GM19397 (cell line): Measurements from ENCODE around the gene KLHL6.
A peak's percentile ranks its signal among the peaks of the same experiment; 100 is the strongest.
"Not testable (repeated sequence)": the region's sequence is repeated elsewhere in the genome, so short reads cannot be mapped to it uniquely, and the experiment has no call there.

Experiments used
- ATAC-seq: cut with Tn5 transposase; IDR thresholded peaks from one replicate; pipeline ENCODE4 v1.9.1; 2021; ENCODE audit warnings: mild to moderate bottlenecking, moderate library complexity; ENCODE audit not compliant: unreplicated experiment

Gene KLHL6

DNA sequence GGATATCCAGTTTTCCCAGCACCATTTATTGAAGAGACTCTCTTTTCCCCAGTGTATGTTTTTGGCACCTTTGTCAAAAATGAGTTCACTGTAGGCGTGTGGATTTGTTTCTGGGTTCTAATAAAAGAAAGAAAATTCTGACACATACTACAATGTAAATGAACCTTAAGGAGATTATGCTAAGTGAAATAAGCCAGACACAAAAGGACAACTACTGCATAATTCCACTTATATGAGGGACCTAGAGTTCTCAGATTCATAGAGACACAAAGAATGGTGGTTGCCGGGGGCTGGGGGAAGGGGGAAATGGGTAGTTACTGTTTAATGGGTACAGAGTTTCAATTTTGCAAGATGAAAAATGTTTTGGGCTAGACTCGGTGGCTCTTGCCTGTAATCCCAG lies 14.7 kb upstream of the KLHL6 start:
- not testable (repeated sequence) for ATAC-seq

- no peak for ATAC-seq
Measured at GRCh38 chr3:183566880-183567279, 11.4 kb upstream of the KLHL6 start.

GRCh38 chr3:183564046-183564445 lies 8.5 kb upstream of the KLHL6 start:
- no peak for ATAC-seq

GRCh38 chr3:183563536-183563874 lies 8.0 kb upstream of the KLHL6 start:
- ATAC-seq, result no peak

DNA sequence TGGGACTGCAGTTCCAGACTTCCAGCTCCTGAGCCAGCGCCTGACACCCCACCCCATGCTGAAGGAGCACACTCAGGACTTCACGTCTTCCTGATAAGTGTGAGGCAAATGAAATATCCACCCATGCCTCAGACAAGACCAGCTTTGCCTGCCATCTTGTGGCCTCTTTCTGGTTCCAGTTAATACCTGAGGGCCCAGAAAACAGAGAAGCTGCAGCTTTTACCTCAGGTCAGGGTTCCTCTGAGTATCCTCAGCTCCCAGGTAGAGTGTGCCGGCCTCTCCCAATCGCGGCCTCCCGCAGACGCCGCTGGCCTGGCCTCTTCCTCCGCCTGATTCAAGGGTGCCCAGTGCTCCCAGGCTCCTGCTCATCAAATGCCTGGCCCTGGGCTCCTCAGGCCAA lies 5.1 kb upstream of the KLHL6 start:
- no peak for ATAC-seq

GRCh38 chr3:183558495-183558894 lies 3.0 kb upstream of the KLHL6 start:
- no peak for ATAC-seq

DNA sequence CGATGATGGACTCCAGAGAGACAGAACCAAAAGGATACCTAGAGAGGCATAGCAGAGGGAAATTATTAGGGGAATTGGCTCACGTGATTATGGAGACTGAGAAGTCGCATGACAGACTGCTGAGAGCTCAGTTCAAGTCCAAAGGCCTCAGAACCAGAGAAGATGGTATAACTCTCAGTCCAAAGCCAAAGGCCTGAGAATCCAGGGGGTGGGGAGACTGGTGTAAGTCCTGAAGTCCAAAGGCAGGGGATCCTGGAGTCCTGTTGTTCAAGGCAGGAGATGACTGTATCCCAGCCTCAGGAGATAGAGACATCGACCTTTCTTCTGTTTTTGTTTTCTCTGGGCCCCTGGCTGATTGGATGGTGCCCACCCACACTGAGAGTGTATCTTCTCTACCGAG lies 1.2 kb upstream of the KLHL6 start:
- no peak for ATAC-seq

DNA sequence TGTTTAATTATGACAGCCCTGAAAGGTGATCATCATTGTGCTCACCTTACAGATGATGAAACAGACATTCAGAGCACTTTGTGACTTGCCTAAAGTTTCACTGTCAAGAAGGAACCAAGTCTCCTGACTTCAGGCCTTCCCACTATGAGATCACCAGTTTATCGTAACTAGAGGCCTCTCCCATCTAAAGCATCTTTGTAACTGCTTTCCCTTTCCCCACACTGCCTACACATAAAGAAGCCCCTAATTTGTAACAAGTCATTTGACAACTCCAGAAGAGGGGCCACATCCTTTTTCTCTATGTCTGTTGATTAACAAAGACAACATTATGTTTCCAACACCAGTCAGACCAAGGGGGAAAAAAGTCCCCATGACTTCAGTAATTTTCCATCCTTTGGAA lies 1.1 kb downstream of the KLHL6 start:
- no peak for ATAC-seq

DNA sequence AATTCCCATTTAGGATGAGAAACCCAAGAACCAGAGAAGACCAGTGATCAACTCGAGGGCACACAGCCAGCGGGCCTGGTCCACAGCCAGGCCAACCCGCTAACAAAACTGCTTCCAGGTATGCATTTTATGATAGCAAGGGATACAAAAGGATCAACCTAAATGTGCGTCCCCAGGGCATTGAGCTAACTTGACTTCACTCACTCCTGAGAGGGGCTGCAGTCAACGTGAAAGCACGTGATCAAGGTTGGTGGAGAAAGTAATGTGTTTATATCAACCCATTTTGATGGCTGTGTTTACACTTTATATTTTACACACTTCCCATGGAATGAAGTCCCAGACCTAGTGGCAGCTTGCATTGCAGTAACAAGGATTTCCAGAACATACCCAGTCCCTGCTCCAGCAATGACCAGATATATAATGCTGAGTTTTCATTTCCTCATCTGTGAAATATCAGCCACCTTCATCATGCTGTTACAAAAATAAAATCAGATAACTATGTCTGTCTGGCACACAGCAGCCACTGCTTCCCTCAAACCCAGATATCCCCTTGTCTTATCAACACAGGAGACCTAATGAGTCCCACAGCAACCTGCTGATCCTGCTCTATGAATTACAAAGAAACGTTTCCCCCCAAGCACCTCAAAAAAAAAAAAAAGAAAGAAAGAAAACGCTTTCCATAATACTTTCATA lies 2.0 kb downstream of the KLHL6 start:
- ATAC-seq, result no peak

- no peak for ATAC-seq
Measured at GRCh38 chr3:183551930-183552329, 3.6 kb downstream of the KLHL6 start.

DNA sequence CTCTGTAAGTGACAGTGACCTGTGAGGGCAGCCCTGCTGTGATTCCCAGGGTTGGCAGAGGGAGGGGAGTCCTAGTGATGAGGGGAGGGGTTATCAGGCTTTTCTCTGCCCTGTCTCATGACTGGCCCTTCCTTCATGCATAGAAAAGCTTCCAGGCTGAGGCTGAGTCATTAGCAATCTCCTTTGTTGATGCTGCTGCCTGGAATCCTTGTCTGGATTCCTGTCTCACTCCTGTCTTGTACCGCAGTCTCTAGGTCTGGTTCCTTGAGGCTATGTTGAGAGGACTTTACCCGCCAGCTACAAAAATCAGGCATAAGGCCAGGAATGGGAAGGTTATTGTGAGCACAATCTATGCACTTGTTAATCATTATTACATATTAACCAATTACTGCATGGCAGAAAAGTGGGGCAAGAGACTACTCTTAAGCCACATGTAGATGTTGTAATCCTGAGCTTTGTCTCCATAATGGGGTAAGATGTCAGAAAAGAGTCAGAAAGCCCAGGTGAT lies 7.2 kb downstream of the KLHL6 start:
- no peak for ATAC-seq

- no peak for ATAC-seq
Measured at GRCh38 chr3:183546625-183547024, 8.9 kb downstream of the KLHL6 start.

GRCh38 chr3:183545708-183546107 lies 9.8 kb downstream of the KLHL6 start:
- ATAC-seq, result no peak

GRCh38 chr3:183542355-183542754 lies 13.2 kb downstream of the KLHL6 start:
- ATAC-seq, result no peak

DNA sequence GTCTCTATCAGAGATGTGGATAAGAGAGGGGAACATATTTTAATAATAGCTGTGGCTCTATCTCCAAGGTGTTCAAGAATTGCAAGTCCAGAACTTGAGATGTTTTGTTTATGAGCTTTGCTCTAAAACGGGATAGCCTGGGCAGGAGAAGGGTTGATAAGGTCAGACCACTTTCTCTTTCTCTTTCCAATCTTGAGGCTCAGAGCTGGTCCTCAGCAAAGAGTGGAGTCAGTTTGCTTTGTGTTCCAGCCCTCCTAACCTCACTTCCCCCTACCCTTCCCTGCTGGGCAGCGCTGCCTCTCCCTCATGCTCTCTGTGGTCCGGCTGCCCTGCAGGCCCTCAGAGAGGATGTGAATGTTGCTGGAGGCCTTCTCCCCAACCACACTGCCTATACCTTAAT lies 13.8 kb downstream of the KLHL6 start:
- ATAC-seq, result no peak

- ATAC-seq, result no peak
Measured at GRCh38 chr3:183541235-183541655, 14.3 kb downstream of the KLHL6 start.

DNA sequence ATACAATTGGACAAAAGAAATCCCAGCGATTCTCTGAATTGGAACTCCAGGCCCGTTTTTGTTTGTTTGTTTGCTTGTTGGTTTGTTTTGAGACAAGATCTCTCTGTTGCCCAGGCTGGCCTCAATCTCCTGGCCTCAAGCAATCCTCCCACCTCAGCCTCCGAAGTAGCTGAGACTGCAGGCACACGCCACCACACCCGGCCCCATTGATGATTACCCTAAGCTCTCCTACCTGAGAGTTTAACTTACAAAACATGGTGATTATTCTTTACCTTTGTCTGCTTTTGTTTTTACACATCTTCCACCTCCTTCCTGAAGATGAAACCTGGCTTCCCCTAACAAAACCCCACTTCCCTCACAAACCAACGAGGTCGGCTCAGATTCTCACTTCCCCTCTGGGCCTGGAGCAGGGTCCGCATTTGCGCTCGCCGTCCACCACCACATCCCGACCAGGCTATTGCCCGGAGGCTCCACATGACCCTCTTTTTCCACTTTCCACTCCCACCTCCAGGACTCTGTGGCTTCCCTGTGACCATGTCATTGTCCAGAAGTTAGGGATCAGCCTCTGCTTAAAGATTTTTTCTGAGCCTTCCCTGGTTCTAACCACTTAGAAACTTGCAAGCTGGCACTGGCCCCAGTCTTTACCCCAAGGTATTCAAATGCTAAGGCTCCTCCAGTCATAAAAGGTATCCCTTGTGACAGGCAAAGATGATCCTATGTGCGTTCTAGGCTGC lies 14.8 kb downstream of the KLHL6 start:
- ATAC-seq, result no peak

DNA sequence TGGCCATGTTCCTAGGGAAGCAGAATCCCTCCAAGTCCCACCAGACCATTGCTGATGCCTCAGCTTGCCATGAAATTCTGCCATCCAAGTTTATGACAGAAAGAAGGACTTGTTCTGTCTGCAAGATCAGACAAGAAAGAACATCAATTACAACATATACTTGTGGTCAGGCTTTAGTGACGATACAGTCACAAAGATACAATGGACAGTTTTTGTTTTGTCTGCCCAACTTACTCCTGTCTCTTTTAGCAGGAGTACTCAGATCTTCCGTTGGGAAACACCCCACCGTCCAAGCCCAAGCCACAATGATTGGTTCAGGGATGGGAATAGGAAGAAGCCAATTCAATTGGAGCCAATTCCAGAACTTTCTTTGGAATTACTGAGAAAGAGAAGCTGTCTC lies 15.7 kb downstream of the KLHL6 start:
- no peak for ATAC-seq

DNA sequence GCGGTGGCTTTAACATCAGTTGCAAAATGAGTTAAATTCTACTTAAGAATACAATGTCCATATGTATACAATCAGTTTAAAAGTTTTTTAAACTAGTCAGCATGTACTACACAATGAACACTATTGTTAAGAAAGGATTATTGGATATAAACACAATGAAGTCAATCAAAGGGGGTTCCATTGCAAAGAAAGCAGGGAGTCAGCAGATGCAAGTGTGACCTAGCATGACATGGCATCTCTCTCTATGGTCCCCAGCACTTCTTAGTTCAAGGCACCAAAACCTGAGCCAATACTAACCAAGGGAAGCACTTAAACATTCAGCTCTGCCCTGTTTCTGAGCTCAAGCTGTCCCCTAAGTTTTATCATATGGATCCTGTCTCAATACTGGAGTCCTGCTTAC lies 17.0 kb downstream of the KLHL6 start:
- ATAC-seq, result no peak

DNA sequence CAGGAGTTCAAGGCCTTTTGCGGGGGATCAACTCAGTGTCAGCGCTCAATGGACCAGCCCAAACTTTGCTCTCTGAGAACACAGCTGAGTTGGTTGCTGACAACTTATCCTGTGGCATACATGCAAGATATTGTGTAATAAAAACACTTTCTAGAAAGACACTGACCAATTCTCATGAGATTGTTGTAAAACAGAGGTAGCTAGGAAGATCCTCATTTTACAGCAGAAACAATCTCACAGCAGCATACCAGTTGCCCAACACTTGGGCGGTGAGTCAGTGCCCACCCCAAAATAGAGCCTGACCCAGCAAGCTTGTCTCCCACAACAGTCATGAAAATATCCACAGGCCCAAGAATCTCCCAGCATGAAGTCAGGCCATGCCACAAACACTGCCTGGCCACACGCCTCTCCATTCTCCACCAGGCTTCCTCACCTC lies 18.2 kb downstream of the KLHL6 start:
- ATAC-seq, result no peak

- ATAC-seq, result peak; percentile 50
Measured at GRCh38 chr3:183536238-183536880, 19.1 kb downstream of the KLHL6 start.

DNA sequence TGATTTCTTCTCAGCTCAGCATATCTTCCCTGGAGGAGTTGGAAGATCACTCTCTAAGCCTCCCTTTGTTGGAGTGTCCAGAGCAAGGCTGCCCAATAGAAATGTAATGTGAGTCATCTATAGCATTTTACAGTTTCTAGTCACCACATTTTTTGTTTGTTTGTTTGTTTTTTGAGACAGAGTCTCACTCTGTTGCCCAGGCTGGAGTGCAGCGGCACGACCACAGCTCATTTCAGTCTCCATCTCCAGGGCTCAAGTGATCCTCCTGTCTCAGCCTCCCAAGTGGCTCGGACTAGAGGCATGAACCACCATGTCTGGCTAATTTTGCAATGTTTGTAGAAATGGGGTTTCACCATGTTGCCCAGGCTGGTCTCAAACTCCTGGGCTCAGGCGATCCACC lies 21.3 kb downstream of the KLHL6 start:
- no peak for ATAC-seq
